Left lobe of liver (tissue), 2 donors: Measurements from ENCODE around the gene UBASH3A. TPM values are rescaled to one million over a fixed set of nuclear protein-coding genes. Genes with fewer than 3 reads are reported as not detected.

Experiments
- ATAC-seq: fragments of 200-7000 bp; cut with Tn5 transposase; one replicate; pipeline ENCODE4 v1.9.1; 2020; ENCODE audit warnings: mild to moderate bottlenecking, moderate library complexity
- DNase-seq: peaks from one replicate; pipeline ENCODE4 v3.0.0-alpha.2; 2020; ENCODE audit warnings: low spot score
- total RNA-seq: library from RNA; stranded (reverse); gene quantifications from one replicate; pipeline ENCODE4 v1.2.1, GENCODE V29; 2021
- donor health status: DM: no; HTN: no; CAD: no; lungs with moderate emphysema.
- donor health status: DM: no; HTN: yes; CAD: no.

UBASH3A gene
- total RNA-seq, 1 donor from 2014 or later = 0.20 TPM

- DNase-seq (no peak), ATAC-seq (no peak)
These were observed 29.2 kb upstream of the UBASH3A start for GRCh38 chr21:42374457-42374856.

- ATAC-seq = no peak
- no peak for DNase-seq
These were observed 28.7 kb upstream of the UBASH3A start for GRCh38 chr21:42374864-42375499.

GRCh38 chr21:42375506-42375905 is 28.2 kb upstream of the UBASH3A start:
- ATAC-seq = no peak
- DNase-seq = no peak

GRCh38 chr21:42375966-42376337 is 27.8 kb upstream of the UBASH3A start:
- DNase-seq = no peak
- no peak for ATAC-seq

GRCh38 chr21:42376338-42376982 is 27.2 kb upstream of the UBASH3A start:
- no peak for DNase-seq
- no peak for ATAC-seq

- no peak for DNase-seq
- ATAC-seq = no peak
These were observed 26.3 kb upstream of the UBASH3A start for GRCh38 chr21:42377211-42377950.

GRCh38 chr21:42377951-42378340 is 25.8 kb upstream of the UBASH3A start:
- ATAC-seq (no peak), DNase-seq (no peak)

GRCh38 chr21:42378418-42378817 is 25.3 kb upstream of the UBASH3A start:
- ATAC-seq = no peak
- DNase-seq = no peak

- DNase-seq (no peak), ATAC-seq (no peak)
These were observed 24.1 kb upstream of the UBASH3A start for GRCh38 chr21:42379426-42380215.

GRCh38 chr21:42381347-42381984 is 22.2 kb upstream of the UBASH3A start:
- peak; percentile 65 for DNase-seq
- peak; percentile 90 for ATAC-seq

GRCh38 chr21:42382915-42383314 is 20.8 kb upstream of the UBASH3A start:
- ATAC-seq = no peak
- DNase-seq = no peak

GRCh38 chr21:42383331-42383730 is 20.4 kb upstream of the UBASH3A start:
- DNase-seq (no peak), ATAC-seq (no peak)

- no peak for DNase-seq
- no peak for ATAC-seq
These were observed 19.4 kb upstream of the UBASH3A start for GRCh38 chr21:42384156-42384945.

- no peak for ATAC-seq
- DNase-seq = no peak
These were observed 18.7 kb upstream of the UBASH3A start for GRCh38 chr21:42384989-42385388.

GRCh38 chr21:42385619-42386018 is 18.1 kb upstream of the UBASH3A start:
- ATAC-seq = no peak

GRCh38 chr21:42386034-42386591 is 17.6 kb upstream of the UBASH3A start:
- peak; percentile 66 for ATAC-seq

More at GRCh38 chr21:42385619-42386018, 18.1 kb upstream of the UBASH3A start:
- DNase-seq = no peak

GRCh38 chr21:42387164-42387563 is 16.5 kb upstream of the UBASH3A start:
- ATAC-seq = no peak
- DNase-seq = no peak

More at GRCh38 chr21:42386034-42386591, 17.6 kb upstream of the UBASH3A start:
- DNase-seq = peak; percentile 73

- no peak for DNase-seq
- no peak for ATAC-seq
These were observed 15.8 kb upstream of the UBASH3A start for GRCh38 chr21:42387843-42388340.

- no peak for DNase-seq
- ATAC-seq = no peak
These were observed 14.8 kb upstream of the UBASH3A start for GRCh38 chr21:42388740-42389448.
